Hematopoietic multipotent progenitor cell treated with erythropoietin and hydrocortisone succinate and interleukin-3 and kit ligand, for 15 days (in vitro differentiated cells): Measurements from ENCODE around the gene SH3GL1.

ENCODE experiments used
- DNase-seq: peaks from one replicate; pipeline ENCODE4 v3.0.0-alpha.2; 2015; ENCODE audit warnings: low spot score

SH3GL1 gene

DNA sequence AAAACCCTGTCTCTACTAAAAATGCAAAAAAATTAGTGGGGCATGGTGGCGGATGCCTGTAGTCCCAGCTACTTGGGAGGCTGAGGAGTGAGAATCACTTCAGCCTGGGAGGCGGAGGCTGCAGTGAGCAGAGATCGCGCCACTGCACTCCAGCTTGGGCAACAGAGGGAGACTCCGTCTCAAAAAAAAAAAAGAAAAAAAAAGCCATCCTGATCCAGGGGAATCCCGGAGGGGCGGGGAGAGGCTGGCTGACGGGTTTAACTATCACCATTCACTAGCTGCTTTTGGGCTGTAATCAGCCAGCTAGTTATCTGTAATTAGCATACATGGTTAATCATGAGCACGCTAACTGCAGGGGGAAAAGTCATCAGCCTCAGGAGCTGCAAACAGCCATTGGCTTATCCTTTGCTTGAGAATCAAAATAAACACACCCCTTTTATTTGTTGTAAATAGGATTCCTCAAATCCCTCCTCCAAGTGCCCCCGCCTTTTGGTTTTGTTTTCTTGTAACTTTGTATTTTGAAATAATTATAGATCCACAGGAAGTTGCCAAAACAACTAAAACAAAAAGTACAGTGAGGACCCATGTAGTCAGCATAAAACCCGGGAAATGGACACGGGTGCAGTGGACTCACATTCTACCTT, 86.4 kb downstream of the SH3GL1 start:
- no peak for DNase-seq
